Measurements from ENCODE around the gene DENND1A.

DENND1A gene

GRCh38 chr9:123412171-123412820, 517.6 kb downstream of the DENND1A start:
- H3K36me3 ChIP-seq (ENCODE audit: control insufficient read depth, insufficient read depth, low read length): no peaks in the 10 kb centered on the region
- no peak overlapping the region for H3K4me3 ChIP-seq (ENCODE audit: extremely low read depth, insufficient read depth, low read length, poor library complexity, severe bottlenecking)
- WGBS, 2 experiments (ENCODE audit: insufficient coverage in 2 of 2): 93 to 95% methylated on average over 15 to 16 of the region's 18 CpGs
- H3K9me3 ChIP-seq (ENCODE audit: control insufficient read depth, low read length): no peaks in the 10 kb centered on the region
- no peaks in the 10 kb centered on the region for H3K4me1 ChIP-seq (ENCODE audit: control insufficient read depth, insufficient read depth, low read length, poor library complexity, severe bottlenecking)
- H3K27ac ChIP-seq (ENCODE audit: low read depth, low read length, severe bottlenecking): no peak overlapping the region

- WGBS, 2 experiments (ENCODE audit: insufficient coverage in 2 of 2): 95 to 98% methylated on average over 6 to 11 of the region's 11 CpGs
- Histone ChIP-seq H3K9me3 (ENCODE audit: control insufficient read depth, low read length) (no peaks in the 10 kb centered on the region), H3K27ac (ENCODE audit: low read depth, low read length, severe bottlenecking) (no peak overlapping the region), H3K4me1 (ENCODE audit: control insufficient read depth, insufficient read depth, low read length, poor library complexity, severe bottlenecking) (peaks cover 3% of the 10 kb centered on the region), H3K4me3 (ENCODE audit: extremely low read depth, insufficient read depth, low read length, poor library complexity, severe bottlenecking) (no peak overlapping the region), H3K36me3 (ENCODE audit: control insufficient read depth, insufficient read depth, low read length) (no peaks in the 10 kb centered on the region)
Measured at GRCh38 chr9:123411636-123412035, 518.3 kb downstream of the DENND1A start.

GRCh38 chr9:123411191-123411590, 518.7 kb downstream of the DENND1A start:
- H3K4me3 ChIP-seq (ENCODE audit: extremely low read depth, insufficient read depth, low read length, poor library complexity, severe bottlenecking): no peak overlapping the region
- no peak overlapping the region for H3K27ac ChIP-seq (ENCODE audit: low read depth, low read length, severe bottlenecking)
- peaks cover 7% of the 10 kb centered on the region for H3K4me1 ChIP-seq (ENCODE audit: control insufficient read depth, insufficient read depth, low read length, poor library complexity, severe bottlenecking)
- 90 to 97% methylated on average over 10 of the region's 10 CpGs for WGBS, 2 experiments (ENCODE audit: insufficient coverage in 2 of 2)
- no peaks in the 10 kb centered on the region for H3K36me3 ChIP-seq (ENCODE audit: control insufficient read depth, insufficient read depth, low read length)
- H3K9me3 ChIP-seq (ENCODE audit: control insufficient read depth, low read length): no peaks in the 10 kb centered on the region

- Histone ChIP-seq H3K27ac (ENCODE audit: low read depth, low read length, severe bottlenecking) (no peak overlapping the region), H3K4me1 (ENCODE audit: control insufficient read depth, insufficient read depth, low read length, poor library complexity, severe bottlenecking) (peaks cover 11% of the 10 kb centered on the region), H3K36me3 (ENCODE audit: control insufficient read depth, insufficient read depth, low read length) (no peaks in the 10 kb centered on the region), H3K9me3 (ENCODE audit: control insufficient read depth, low read length) (no peaks in the 10 kb centered on the region), H3K4me3 (ENCODE audit: extremely low read depth, insufficient read depth, low read length, poor library complexity, severe bottlenecking) (no peak overlapping the region)
- WGBS, 2 experiments (ENCODE audit: insufficient coverage in 2 of 2): 91 to 92% methylated on average over 5 to 11 of the region's 12 CpGs
Measured at GRCh38 chr9:123410281-123410910, 519.5 kb downstream of the DENND1A start.

GRCh38 chr9:123408313-123409262, 521.3 kb downstream of the DENND1A start:
- H3K9me3 ChIP-seq (ENCODE audit: control insufficient read depth, low read length): no peaks in the 10 kb centered on the region
- H3K4me1 ChIP-seq (ENCODE audit: control insufficient read depth, insufficient read depth, low read length, poor library complexity, severe bottlenecking): peaks cover 11% of the 10 kb centered on the region
- no peak overlapping the region for H3K27ac ChIP-seq (ENCODE audit: low read depth, low read length, severe bottlenecking)
- H3K4me3 ChIP-seq (ENCODE audit: extremely low read depth, insufficient read depth, low read length, poor library complexity, severe bottlenecking): no peak overlapping the region
- H3K36me3 ChIP-seq (ENCODE audit: control insufficient read depth, insufficient read depth, low read length): no peaks in the 10 kb centered on the region
- WGBS, 2 experiments (ENCODE audit: insufficient coverage in 2 of 2): 83 to 93% methylated on average over 7 to 10 of the region's 10 CpGs

GRCh38 chr9:123407217-123407851, 522.6 kb downstream of the DENND1A start:
- Histone ChIP-seq H3K4me1 (ENCODE audit: control insufficient read depth, insufficient read depth, low read length, poor library complexity, severe bottlenecking) (peaks cover 12% of the 10 kb centered on the region), H3K4me3 (ENCODE audit: extremely low read depth, insufficient read depth, low read length, poor library complexity, severe bottlenecking) (no peak overlapping the region), H3K27ac (ENCODE audit: low read depth, low read length, severe bottlenecking) (no peak overlapping the region), H3K9me3 (ENCODE audit: control insufficient read depth, low read length) (no peaks in the 10 kb centered on the region), H3K36me3 (ENCODE audit: control insufficient read depth, insufficient read depth, low read length) (no peaks in the 10 kb centered on the region)
- WGBS, 2 experiments (ENCODE audit: insufficient coverage in 2 of 2): 82 to 88% methylated on average over 11 to 14 of the region's 20 CpGs

GRCh38 chr9:123406691-123407216, 523.2 kb downstream of the DENND1A start:
- Histone ChIP-seq H3K9me3 (ENCODE audit: control insufficient read depth, low read length) (no peaks in the 10 kb centered on the region), H3K36me3 (ENCODE audit: control insufficient read depth, insufficient read depth, low read length) (no peaks in the 10 kb centered on the region), H3K27ac (ENCODE audit: low read depth, low read length, severe bottlenecking) (peak overlapping the region; percentile 41), H3K4me3 (ENCODE audit: extremely low read depth, insufficient read depth, low read length, poor library complexity, severe bottlenecking) (no peak overlapping the region), H3K4me1 (ENCODE audit: control insufficient read depth, insufficient read depth, low read length, poor library complexity, severe bottlenecking) (peaks cover 15% of the 10 kb centered on the region)
- 46% methylated on average over 9 to 11 of the region's 13 CpGs for WGBS, 2 experiments (ENCODE audit: insufficient coverage in 2 of 2)

GRCh38 chr9:123406016-123406415, 523.9 kb downstream of the DENND1A start:
- Histone ChIP-seq H3K4me3 (ENCODE audit: extremely low read depth, insufficient read depth, low read length, poor library complexity, severe bottlenecking) (no peak overlapping the region), H3K4me1 (ENCODE audit: control insufficient read depth, insufficient read depth, low read length, poor library complexity, severe bottlenecking) (peaks cover 15% of the 10 kb centered on the region), H3K9me3 (ENCODE audit: control insufficient read depth, low read length) (no peaks in the 10 kb centered on the region), H3K36me3 (ENCODE audit: control insufficient read depth, insufficient read depth, low read length) (no peaks in the 10 kb centered on the region), H3K27ac (ENCODE audit: low read depth, low read length, severe bottlenecking) (no peak overlapping the region)
- WGBS, 2 experiments (ENCODE audit: insufficient coverage in 2 of 2): 93 to 100% methylated on average over 4 to 6 of the region's 6 CpGs

GRCh38 chr9:123402981-123403509, 526.9 kb downstream of the DENND1A start:
- Histone ChIP-seq H3K4me3 (ENCODE audit: extremely low read depth, insufficient read depth, low read length, poor library complexity, severe bottlenecking) (no peak overlapping the region), H3K9me3 (ENCODE audit: control insufficient read depth, low read length) (no peaks in the 10 kb centered on the region), H3K4me1 (ENCODE audit: control insufficient read depth, insufficient read depth, low read length, poor library complexity, severe bottlenecking) (peaks cover 15% of the 10 kb centered on the region), H3K36me3 (ENCODE audit: control insufficient read depth, insufficient read depth, low read length) (no peaks in the 10 kb centered on the region), H3K27ac (ENCODE audit: low read depth, low read length, severe bottlenecking) (no peak overlapping the region)
- WGBS, 2 experiments (ENCODE audit: insufficient coverage in 2 of 2): 60 to 68% methylated on average over 15 to 16 of the region's 17 CpGs
